GM21390 (cell line): Measurements from ENCODE around the gene GPC6.
"Not testable (repeated sequence)": the region's sequence is repeated elsewhere in the genome, so short reads cannot be mapped to it uniquely, and the experiment has no call there.

Experiments
- ATAC-seq: cut with Tn5 transposase; IDR thresholded peaks from one replicate; pipeline ENCODE4 v1.9.1; 2021; ENCODE audit not compliant: unreplicated experiment

Gene GPC6

GRCh38 chr13:94267581-94268366 is 1041.2 kb downstream of the GPC6 start:
- ATAC-seq: no peak

GRCh38 chr13:94268661-94269060 is 1042.1 kb downstream of the GPC6 start:
- no peak for ATAC-seq

- no peak for ATAC-seq
Observed at GRCh38 chr13:94269557-94269956, 1043.0 kb downstream of the GPC6 start.

GRCh38 chr13:94270556-94270955 is 1043.9 kb downstream of the GPC6 start:
- no peak for ATAC-seq

- no peak for ATAC-seq
Observed at GRCh38 chr13:94272038-94272437, 1045.4 kb downstream of the GPC6 start.

- ATAC-seq: no peak
Observed at GRCh38 chr13:94280349-94280748, 1053.7 kb downstream of the GPC6 start.

- ATAC-seq: no peak
Observed at GRCh38 chr13:94280845-94281244, 1054.2 kb downstream of the GPC6 start.

GRCh38 chr13:94286581-94286980 is 1060.0 kb downstream of the GPC6 start:
- ATAC-seq: no peak

- no peak for ATAC-seq
Observed at GRCh38 chr13:94291631-94292322, 1065.2 kb downstream of the GPC6 start.

- no peak for ATAC-seq
Observed at GRCh38 chr13:94292323-94292640, 1065.7 kb downstream of the GPC6 start.

GRCh38 chr13:94296471-94296870 is 1069.9 kb downstream of the GPC6 start:
- no peak for ATAC-seq

- no peak for ATAC-seq
Observed at GRCh38 chr13:94298346-94298745, 1071.7 kb downstream of the GPC6 start.

GRCh38 chr13:94300401-94300800 is 1073.8 kb downstream of the GPC6 start:
- no peak for ATAC-seq

- no peak for ATAC-seq
Observed at GRCh38 chr13:94301487-94301886, 1074.9 kb downstream of the GPC6 start.

GRCh38 chr13:94302847-94303565 is 1076.4 kb downstream of the GPC6 start:
- not testable (repeated sequence) for ATAC-seq

- no peak for ATAC-seq
Observed at GRCh38 chr13:94303644-94304174, 1077.1 kb downstream of the GPC6 start.

GRCh38 chr13:94305033-94305432 is 1078.4 kb downstream of the GPC6 start:
- no peak for ATAC-seq

GRCh38 chr13:94305463-94305862 is 1078.9 kb downstream of the GPC6 start:
- ATAC-seq: no peak

GRCh38 chr13:94305934-94306333 is 1079.3 kb downstream of the GPC6 start:
- ATAC-seq: no peak

- no peak for ATAC-seq
Observed at GRCh38 chr13:94308832-94309231, 1082.2 kb downstream of the GPC6 start.

GRCh38 chr13:94309576-94309975 is 1083.0 kb downstream of the GPC6 start:
- no peak for ATAC-seq
